Activated CD4-positive, alpha-beta T cell treated with anti-CD3 and anti-CD28 coated beads, Interleukin-2, amount 50 U/mL, for 1 hour (primary cell): Measurements from ENCODE around the gene KERA.
"Not testable (repeated sequence)": the region's sequence is repeated elsewhere in the genome, so short reads cannot be mapped to it uniquely, and the experiment has no call there.

ENCODE experiments used
- DNase-seq: peaks from one replicate; pipeline ENCODE4 v3.0.0-alpha.2; 2020

KERA gene

DNA sequence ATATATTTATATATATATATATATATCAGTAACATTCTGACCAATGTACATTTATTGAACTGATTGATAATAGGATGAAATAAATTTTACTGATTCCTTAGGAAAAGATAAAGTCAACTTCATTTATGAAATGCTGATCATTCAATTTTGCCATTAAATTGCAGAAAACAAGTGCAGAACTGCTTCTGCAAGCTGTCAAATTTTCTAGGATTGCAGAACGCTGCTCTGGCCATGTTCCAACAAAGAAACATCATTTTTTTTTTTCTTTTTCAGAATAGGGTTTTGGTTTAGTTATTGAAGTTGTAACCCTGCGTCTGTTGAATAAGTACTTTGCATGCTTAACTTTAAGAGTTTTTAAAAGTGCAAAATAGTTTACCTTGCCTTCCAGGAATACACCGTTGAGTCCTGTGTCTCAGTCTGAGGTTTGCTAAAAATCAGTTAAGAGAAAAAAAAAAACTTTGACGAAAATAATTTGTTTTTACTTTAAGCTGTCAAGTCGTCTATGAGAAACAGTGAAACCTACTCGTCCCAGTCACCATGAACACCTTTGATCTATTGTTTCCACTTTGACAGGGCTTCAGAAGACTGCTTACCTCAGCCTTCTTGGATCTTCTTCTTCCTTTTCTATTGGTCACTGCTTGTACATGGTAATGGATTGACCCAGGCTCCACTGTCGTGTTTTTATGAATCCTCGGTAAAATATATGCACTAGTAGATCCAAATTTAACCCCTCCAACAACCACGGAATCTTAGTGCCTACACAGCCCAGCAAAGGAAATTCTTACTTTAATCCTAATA, at the start of gene KERA:
KERA (minus strand) TSS at position 657 of the 798 bp plus-strand sequence. CDS start 1,743 bp downstream, outside the sequence.
- DNase-seq, result no peak

DNA sequence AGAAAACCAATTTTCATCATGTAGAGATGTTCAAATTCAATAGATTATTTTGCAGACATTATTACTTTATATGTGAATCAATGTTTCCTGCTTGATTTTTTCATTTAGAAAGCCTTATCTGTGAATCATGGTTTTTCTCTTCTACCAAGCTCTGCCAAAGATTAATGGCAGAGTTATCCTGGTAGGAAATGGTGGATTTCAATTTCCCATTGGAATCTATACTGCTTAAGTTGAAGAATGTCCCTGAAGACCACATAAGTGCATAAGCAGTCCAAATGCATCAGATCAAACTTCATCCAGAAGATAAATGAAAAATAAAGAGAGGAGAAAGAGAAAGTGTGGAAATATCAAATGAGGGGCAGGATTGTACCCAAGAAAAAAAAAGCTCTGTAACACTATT, 48.5 kb upstream of the KERA start:
- DNase-seq, result no peak

- DNase-seq, result no peak
Observed at GRCh38 chr12:91105807-91106206, 48.0 kb upstream of the KERA start.

- DNase-seq, result no peak
Observed at GRCh38 chr12:91104812-91105466, 47.1 kb upstream of the KERA start.

GRCh38 chr12:91103624-91104023, 45.8 kb upstream of the KERA start:
- DNase-seq, result no peak

GRCh38 chr12:91103101-91103500, 45.3 kb upstream of the KERA start:
- DNase-seq, result no peak

DNA sequence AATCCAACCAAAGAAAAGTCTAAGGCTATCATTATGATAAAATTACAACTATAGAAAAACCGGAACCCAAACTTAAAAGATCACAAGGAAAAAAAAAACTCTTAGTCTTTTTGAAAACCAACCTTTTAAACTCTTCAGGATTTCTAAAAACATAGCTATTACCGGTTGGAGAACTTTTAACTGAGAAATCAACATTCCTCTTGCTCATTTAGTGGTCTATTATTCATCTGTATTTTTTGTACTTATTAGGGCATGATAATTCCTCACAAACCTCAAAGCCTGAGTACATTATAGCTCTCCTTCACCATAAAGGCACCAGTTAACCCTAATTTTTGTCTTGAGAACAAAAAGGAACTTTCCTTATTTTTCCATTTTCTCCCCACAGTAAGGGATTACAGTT, 43.1 kb upstream of the KERA start:
- no peak for DNase-seq

DNA sequence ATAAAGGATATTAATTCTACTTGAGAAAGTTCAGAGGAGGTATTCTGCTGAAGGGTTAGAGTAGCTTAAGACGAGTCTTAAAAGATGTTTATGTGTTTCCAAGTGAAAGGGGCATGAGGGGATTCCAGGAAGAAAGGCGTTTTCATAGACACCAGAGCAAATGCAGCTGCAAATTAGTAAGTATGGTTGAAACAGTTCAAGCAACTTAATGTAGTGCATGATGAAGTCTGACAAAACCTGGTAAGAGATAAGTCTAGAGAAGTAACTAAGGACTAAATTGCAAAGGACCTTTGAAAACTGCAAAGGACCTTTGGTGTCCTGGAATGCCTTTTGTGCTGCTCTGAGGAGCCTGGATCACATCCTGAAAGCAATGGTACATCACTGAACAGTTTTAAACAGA, 42.0 kb upstream of the KERA start:
- DNase-seq, result no peak

DNA sequence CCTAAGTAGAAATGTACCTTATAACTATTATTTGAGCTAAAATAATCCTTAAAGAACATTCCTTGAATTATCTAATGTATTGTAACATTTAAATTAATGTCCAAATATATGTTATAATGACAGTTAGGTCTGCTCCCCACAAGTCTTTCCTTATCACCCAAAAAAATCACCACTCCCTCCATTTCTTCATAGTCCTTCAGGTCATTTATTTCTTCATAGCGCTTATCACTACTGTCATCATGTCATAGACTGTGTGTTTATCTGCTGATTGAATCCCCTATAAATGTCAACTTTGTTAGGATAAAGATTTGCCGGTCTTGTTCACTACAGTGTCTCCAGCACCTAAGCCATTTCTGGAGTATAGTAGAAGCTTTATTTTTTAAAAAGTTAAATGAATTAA, 41.5 kb upstream of the KERA start:
- DNase-seq, result no peak

DNA sequence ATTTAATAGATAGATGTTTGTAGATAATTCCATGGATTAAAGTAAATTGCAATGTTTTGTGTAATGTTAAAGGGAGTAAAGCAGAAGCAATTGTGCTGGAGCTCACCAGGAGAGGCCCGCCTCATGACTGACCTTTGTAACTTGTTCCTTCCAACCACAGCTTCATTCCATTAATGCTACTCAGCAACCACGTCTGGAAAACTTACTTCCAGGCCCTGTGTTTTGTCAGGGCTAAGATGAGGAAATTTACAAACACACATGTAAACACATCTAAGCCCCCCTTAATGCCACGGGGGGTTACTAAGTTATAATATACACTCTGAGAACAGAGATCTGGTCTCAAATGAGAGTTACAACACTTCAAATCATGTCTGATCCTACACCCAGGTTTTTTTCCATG, 41.1 kb upstream of the KERA start:
- DNase-seq, result no peak

GRCh38 chr12:91098461-91098860, 40.6 kb upstream of the KERA start:
- no peak for DNase-seq

- DNase-seq, result no peak
Observed at GRCh38 chr12:91094957-91095356, 37.1 kb upstream of the KERA start.

DNA sequence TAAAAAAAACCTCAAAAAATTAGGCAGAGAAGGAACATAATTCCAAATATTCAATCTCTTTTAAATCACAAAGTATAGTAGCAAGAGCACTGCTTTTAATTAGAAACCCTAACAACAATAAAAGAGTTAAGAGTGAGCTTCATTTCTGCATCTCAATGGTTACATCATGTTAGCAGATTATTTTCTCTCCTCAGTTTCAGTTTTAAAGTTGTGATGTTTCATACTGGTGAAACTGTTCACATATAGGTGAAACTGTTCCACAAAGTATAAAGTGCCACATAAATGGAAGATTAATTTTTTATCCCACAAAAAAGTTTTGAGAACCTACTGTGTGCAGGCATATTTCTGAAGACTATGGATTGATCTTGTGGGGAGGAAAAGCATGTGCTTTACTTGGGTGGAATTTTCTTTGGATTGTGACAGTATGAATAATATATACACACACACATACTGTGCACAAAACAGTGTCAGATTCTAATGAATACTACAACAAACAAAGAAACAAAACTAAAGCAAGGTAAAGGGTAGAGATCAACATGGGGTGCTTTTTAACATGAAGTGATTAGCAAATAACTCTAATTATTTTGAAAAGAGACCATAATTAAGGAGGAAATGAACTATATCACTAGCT, 36.3 kb upstream of the KERA start:
- no peak for DNase-seq

DNA sequence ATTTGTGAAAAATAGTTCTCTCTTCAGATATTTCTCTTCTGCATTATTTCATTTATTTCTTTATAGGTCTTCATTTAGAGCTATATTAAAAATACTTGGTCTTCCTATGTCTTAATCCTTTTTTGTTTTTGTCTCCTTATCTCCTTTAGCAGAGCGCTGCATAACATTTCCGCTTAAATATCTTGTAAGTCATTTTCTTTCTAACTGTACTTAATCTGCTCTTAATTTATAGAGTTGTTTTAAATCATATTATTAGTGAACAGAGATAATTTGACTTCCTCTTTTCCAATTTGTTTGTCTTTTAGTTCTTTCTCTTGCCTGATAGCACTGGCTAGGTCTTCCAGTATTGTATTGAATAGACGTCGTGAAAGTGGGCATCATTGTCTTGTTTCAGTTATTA, 35.5 kb upstream of the KERA start:
- no peak for DNase-seq

DNA sequence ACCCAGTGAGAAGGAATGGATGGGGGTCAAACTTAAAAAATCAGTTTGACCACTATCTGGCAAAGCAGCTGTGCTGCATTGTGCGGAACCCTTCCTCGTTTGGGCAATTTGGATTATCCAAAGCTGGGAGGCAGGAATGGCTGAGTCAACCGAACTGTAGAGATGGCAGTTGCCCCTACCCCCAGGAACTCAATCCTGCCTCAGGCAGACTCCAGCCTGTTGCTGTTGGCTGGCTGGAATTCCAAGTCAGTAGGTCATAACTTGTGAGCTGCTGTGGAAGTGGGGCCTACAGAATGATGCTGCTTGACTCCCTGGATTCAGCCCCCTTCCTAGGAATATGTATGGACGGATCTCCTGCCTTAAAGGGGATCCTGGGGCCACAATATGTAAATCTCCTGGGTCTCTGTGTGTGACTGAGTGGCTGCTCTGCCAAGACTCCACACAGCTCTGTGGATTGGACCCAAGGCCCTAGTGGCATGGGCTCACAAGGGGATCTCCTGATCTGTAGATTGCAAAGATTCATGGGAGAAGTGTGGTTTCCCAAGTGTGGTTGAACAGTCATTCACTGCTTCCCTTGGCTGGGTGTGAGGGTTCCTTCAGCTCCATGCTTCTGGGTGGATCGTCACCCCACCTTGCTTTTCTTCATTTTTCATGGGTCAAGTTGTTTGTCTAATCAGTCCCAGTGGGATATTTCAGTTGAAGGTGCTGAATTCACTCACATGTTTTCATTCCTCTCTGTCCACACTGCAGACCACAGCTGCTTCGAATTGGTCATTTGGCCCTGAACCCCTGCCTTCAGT, 34.3 kb upstream of the KERA start:
- DNase-seq, result no peak

GRCh38 chr12:91089953-91090352, 32.1 kb upstream of the KERA start:
- not testable (repeated sequence) for DNase-seq

GRCh38 chr12:91080041-91080440, 22.2 kb upstream of the KERA start:
- no peak for DNase-seq

DNA sequence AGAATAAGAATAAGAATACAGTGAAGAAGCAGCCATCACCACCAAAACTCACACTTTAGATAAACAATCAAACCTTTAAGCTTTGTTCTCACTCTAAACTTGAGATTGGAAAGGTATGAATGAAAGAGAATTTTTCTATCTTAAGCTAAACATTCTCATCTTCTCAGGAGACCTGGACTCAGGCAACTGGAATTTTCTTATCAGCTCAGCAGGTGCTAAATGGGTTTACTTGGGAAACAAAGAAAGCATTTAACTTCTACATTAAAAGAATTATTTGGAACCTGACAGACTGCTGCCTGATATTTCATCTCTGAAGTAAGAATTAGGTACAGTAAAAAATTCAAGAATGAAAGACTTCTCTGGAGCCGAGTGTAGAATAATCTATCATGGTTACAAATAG, 20.7 kb upstream of the KERA start:
- DNase-seq, result no peak

DNA sequence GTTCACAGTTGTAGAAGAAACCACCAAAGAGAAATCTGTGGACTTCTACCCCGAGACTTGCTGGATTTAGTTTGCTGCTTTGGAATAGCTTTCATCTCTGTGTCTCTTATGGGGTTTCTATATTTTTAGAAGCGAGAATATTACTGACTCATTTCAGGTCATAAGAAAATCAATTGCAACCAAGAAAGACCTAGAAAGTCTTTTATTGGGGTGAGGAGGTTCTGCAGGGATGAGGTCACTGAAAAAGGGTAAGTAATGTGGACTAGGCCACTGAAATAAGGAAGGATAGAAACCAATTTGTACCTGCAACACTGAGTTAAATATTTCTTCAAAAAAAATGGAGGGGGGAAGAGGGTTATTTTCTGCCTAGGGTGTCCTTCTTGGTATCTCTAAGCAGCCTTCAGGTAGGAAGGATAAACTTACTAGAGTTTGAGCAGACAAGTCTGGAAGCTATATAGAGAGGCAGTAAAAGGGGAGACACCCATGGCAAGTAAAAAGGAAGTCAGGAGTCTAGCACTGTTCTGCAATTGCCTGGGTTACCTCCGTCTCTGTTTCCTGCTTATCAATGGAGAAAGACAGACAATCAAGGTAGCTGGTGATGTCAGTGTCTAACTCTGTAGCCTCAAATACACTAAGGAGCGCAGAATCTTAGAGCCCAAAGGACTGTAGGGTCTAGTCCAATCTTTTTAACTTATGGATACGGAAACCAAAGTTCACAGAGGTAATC, 19.6 kb upstream of the KERA start:
- no peak for DNase-seq

DNA sequence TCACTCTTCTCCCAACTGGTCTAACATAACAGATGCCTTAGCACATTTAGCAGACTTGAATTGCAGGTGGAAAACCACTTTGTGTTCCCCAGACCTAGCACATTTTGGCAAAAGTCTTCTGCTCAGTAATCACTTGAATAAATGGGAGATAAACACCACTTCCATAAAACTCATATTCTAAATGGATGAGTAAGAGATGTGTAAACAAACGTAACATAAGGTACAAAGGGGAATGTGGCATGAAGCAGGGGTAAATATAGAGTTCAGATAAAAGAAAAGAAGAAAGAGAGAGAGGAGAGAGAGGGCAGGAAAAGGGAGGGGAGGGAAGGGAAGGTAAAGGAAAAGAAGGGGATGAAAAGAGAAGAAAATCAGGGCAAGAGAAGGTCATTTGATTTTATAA, 17.0 kb upstream of the KERA start:
- no peak for DNase-seq

GRCh38 chr12:91074154-91074709, 16.4 kb upstream of the KERA start:
- no peak for DNase-seq

DNA sequence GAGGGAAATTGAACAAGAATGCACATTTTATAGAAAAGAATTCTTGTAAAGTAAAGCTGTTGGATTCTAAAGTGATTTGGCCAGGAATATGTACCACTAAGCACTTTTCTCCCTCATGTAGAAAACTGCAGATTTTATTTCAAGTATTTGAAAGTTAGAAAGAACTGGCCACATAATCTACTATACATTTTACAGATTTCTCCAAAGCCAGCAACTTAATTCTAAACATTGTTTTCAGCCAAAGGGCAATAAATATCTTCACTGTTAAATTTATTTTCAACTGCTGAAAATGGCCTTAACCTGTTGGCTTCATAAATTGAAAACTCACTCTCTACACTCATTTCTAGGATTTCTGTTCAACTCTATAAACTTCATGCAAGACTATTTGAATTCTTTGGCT, 15.6 kb upstream of the KERA start:
- DNase-seq, result no peak
